ENCODE measurements around the gene SDF4.

SDF4 gene

GRCh38 chr1:1226566-1227362 lies 5.0 kb downstream of the SDF4 start:
- no peak for DNase-seq

- no peak for DNase-seq
Observed at GRCh38 chr1:1225913-1226312, 5.9 kb downstream of the SDF4 start.

GRCh38 chr1:1225238-1225845 lies 6.5 kb downstream of the SDF4 start:
- no peak for DNase-seq

- no peak for DNase-seq
Observed at GRCh38 chr1:1223891-1224290, 7.9 kb downstream of the SDF4 start.

- DNase-seq = no peak
Observed at GRCh38 chr1:1223321-1223720, 8.5 kb downstream of the SDF4 start.

- no peak for DNase-seq
Observed at GRCh38 chr1:1222575-1223225, 9.1 kb downstream of the SDF4 start.

- DNase-seq = no peak
Observed at GRCh38 chr1:1221887-1222574, 9.8 kb downstream of the SDF4 start.

- no peak for DNase-seq
Observed at GRCh38 chr1:1220197-1220596, 11.6 kb downstream of the SDF4 start.

- no peak for DNase-seq
Observed at GRCh38 chr1:1219341-1219740, 12.5 kb downstream of the SDF4 start.

GRCh38 chr1:1218524-1219200 lies 13.1 kb downstream of the SDF4 start:
- no peak for DNase-seq

- DNase-seq = no peak
Observed at GRCh38 chr1:1217621-1218523, 13.9 kb downstream of the SDF4 start.

- peak; percentile 37 for DNase-seq
Observed at GRCh38 chr1:1216770-1217620, 14.8 kb downstream of the SDF4 start.

- no peak for DNase-seq
Observed at GRCh38 chr1:1215881-1216605, 15.8 kb downstream of the SDF4 start.

GRCh38 chr1:1215080-1215676 lies 16.6 kb downstream of the SDF4 start:
- no peak for DNase-seq

GRCh38 chr1:1213345-1214265 lies 18.2 kb downstream of the SDF4 start, which contains the start of gene TNFRSF4:
Gene TNFRSF4 (minus strand): TSS chr1:1214153. CDS start chr1:1214127, 26 bp downstream.
- DNase-seq = no peak

- DNase-seq = no peak
Observed at GRCh38 chr1:1212780-1213344, 18.9 kb downstream of the SDF4 start.

- DNase-seq = no peak
Observed at GRCh38 chr1:1211541-1212441, 20.0 kb downstream of the SDF4 start.

Measured in NCI-H526 treated with DMSO at 0.1 percent for 48 hours (cell line).